Subcutaneous adipose tissue (tissue), 4 donors: ENCODE measurements around the gene RAD51AP1. TPM values are rescaled to one million over a fixed set of nuclear protein-coding genes. Genes with fewer than 3 reads are reported as not detected.

Source experiments
- CTCF ChIP-seq: fragments of 450-650 bp; IDR thresholded peaks from one replicate; pipeline ENCODE4 v1.5.1; 2016; ENCODE audit warnings: low read depth, mild to moderate bottlenecking, control low read depth, antibody characterized with exemption, moderate library complexity
- total RNA-seq, 4 donors: library from RNA; depleted of rRNA; stranded (reverse); fragments of >200 nt; gene quantifications; one replicate each; pipeline ENCODE4 v1.1.0, GENCODE V29; 2016

Gene RAD51AP1
- total RNA-seq, 4 donors from 2014 or later = 0.75 to 7.8 (median 1.5) TPM

- TF ChIP-seq CTCF = no peak
Observed at GRCh38 chr12:4556735-4557530, 18.2 kb downstream of the RAD51AP1 start.

GRCh38 chr12:4557586-4557985, 18.9 kb downstream of the RAD51AP1 start:
- TF ChIP-seq CTCF = no peak

GRCh38 chr12:4558171-4558570, 19.5 kb downstream of the RAD51AP1 start:
- no peak for TF ChIP-seq CTCF

- TF ChIP-seq CTCF = no peak
Observed at GRCh38 chr12:4562034-4562657, 23.5 kb downstream of the RAD51AP1 start, which contains the start of gene DYRK4. DYRK4 (plus strand) TSS chr12:4562208; CDS start chr12:4562246, 38 bp downstream.

GRCh38 chr12:4563336-4563735, 24.6 kb downstream of the RAD51AP1 start:
- TF ChIP-seq CTCF = no peak

- no peak for TF ChIP-seq CTCF
Observed at GRCh38 chr12:4564818-4565217, 26.1 kb downstream of the RAD51AP1 start.

GRCh38 chr12:4566474-4566873, 27.8 kb downstream of the RAD51AP1 start:
- no peak for TF ChIP-seq CTCF
